Bronchial epithelial cell (primary cell): ENCODE results near the gene TSLP. TPM values are rescaled to one million over a fixed set of nuclear protein-coding genes. Genes with fewer than 3 reads are reported as not detected.

Experiments used
- DNase-seq: peaks from one replicate; pipeline ENCODE4 v3.0.0-alpha.2; 2010; ENCODE audit warnings: low read depth
- FAIRE-seq: peaks from 2 replicates; lab custom pipeline; 2011; peaks lifted over from hg19 to GRCh38; lab: Jason Lieb, UNC
- H3K27me3 ChIP-seq: 2 replicates; pipeline ENCODE4 v1.5.1; 2011; ENCODE audit warnings: low read length; ENCODE audit not compliant: control insufficient read depth, insufficient read depth
- H3K36me3 ChIP-seq: 2 replicates; pipeline ENCODE4 v1.5.1; 2011; ENCODE audit warnings: low read length; ENCODE audit not compliant: control insufficient read depth, insufficient read depth
- H3K4me3 ChIP-seq: 2 replicates; pipeline ENCODE4 v1.5.1; 2011; ENCODE audit warnings: mild to moderate bottlenecking, low read depth, low read length, control low read depth
- total RNA-seq: library from RNA; depleted of rRNA; stranded (reverse); fragments of >200 nt; gene quantifications from 2 replicates; pipeline ENCODE4 v1.2.1, GENCODE V29; 2014
- TF ChIP-seq, protein P1 (sequence below): IDR thresholded peaks from 2 replicates; pipeline ENCODE4 v1.5.1; 2011; ENCODE audit warnings: mild to moderate bottlenecking, moderate library complexity, low read length, control low read depth, inconsistent platforms; ENCODE audit not compliant: insufficient read depth, severe bottlenecking

TSLP gene
- total RNA-seq, 1 donor from 2014 or later: 0.79 TPM

DNA sequence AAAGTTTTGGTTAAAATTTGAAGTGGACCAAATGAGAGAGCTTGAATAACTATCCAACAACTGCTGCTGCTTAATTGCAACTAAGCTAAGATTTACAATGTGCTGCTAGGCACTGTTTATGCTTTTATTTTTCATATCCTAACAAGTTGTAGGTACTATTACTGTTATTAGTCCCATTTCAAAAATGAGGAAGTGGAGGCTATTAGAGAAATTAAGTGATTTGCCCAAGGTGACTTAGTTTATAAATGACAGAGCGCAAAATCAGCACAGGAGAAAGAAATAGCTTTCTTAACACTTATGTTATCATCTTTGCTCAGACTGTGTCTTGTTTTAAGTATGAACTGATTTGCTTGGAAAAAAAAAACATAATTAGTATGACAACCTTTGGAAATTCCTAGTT is 43.7 kb downstream of the TSLP start:
- no peak overlapping the region for H3K4me3 ChIP-seq
- no peak for DNase-seq

DNA sequence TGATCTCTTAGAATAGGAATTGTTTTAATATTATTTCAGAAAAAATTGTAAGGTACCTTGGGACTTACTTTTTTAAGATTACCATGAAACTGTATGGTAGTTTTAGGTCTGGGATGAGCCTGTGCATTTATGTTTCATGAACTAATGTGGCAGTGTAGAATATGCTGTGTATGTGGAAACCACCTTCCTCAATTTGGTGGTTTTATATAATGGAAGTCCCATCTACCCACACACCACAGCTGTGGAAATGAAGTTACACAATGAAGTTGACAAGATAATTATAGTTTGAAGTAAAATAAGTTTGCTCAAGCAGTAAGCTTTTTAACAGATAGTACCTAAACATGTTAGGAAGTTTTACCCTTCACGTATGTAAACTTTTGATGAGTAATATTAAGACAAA is 45.0 kb downstream of the TSLP start:
- Histone ChIP-seq H3K36me3 (peaks cover 9% of the 10 kb centered on the region), H3K4me3 (no peak overlapping the region), H3K27me3 (no peaks in the 10 kb centered on the region)
- TF ChIP-seq, protein P1, sequence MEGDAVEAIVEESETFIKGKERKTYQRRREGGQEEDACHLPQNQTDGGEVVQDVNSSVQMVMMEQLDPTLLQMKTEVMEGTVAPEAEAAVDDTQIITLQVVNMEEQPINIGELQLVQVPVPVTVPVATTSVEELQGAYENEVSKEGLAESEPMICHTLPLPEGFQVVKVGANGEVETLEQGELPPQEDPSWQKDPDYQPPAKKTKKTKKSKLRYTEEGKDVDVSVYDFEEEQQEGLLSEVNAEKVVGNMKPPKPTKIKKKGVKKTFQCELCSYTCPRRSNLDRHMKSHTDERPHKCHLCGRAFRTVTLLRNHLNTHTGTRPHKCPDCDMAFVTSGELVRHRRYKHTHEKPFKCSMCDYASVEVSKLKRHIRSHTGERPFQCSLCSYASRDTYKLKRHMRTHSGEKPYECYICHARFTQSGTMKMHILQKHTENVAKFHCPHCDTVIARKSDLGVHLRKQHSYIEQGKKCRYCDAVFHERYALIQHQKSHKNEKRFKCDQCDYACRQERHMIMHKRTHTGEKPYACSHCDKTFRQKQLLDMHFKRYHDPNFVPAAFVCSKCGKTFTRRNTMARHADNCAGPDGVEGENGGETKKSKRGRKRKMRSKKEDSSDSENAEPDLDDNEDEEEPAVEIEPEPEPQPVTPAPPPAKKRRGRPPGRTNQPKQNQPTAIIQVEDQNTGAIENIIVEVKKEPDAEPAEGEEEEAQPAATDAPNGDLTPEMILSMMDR: no peak
- no peak for DNase-seq
- no peak for FAIRE-seq

More for the DNA sequence above, 43.7 kb downstream of the TSLP start:
- TF ChIP-seq, protein P1: no peak
- FAIRE-seq: no peak
- Histone ChIP-seq H3K36me3 (peaks cover 11% of the 10 kb centered on the region), H3K27me3 (no peaks in the 10 kb centered on the region)

DNA sequence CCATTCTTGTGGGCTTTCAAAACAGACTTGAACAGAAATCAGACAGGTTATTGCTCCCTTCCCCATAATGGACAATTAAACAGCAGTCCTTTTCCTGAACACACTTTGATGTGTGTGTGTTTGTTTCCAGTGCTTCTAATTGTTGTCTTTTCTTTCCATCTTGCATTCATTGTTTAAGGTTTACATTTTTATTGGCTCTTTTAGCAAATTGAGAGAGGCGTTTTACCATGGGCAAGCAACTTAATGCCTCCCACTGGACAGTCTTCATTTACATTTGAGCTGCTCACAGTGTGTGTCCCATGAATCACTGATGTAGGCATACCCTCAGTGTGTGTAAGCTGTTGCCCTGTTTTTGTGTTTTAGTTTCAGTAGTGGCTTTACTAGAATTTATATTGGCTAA is 45.6 kb downstream of the TSLP start:
- Histone ChIP-seq H3K36me3 (peaks cover 7% of the 10 kb centered on the region), H3K27me3 (no peaks in the 10 kb centered on the region), H3K4me3 (no peak overlapping the region)
- no peak for DNase-seq
- TF ChIP-seq, protein P1: no peak
- FAIRE-seq: no peak

DNA sequence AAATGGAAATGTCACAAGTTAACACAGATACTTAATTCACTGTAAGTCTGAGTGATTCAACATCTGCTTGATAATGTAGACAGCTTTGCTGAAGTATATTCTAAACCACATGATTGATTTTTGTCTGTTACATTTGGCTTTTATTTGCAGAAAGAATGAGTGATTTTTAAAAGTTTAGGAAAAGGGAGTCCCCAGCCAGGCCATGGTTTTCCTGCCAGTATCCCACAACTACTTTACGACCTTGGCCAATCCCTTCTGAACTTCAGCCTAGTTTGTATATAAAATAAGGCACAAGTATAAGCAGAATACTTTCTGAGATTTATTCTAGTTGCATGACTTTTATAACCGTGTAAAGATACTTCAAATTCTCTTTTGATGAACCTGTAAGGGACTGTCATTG is 47.7 kb downstream of the TSLP start:
- Histone ChIP-seq H3K4me3 (no peak overlapping the region), H3K27me3 (no peaks in the 10 kb centered on the region), H3K36me3 (peaks cover 7% of the 10 kb centered on the region)
- FAIRE-seq (no peak), DNase-seq (no peak)
- TF ChIP-seq, protein P1: no peak

DNA sequence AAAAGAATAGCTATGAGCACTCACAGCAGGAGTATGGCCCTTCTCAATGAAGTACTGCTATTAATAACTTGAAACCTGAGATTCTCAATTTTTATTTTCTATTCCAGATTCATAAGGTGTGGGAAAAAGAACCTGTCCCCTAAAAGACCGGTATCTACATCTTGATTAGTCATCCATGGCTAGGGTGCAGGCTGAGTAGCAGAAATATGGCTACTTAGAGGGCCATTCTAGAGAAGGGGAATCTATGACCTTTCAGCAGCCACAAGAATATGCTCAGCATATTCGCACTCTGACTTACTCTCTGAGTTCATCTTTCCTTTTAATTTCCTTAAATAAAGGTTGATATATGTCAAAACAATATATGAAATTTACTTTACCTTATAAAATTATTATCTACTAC is 48.3 kb downstream of the TSLP start:
- DNase-seq (no peak), FAIRE-seq (no peak)
- Histone ChIP-seq H3K36me3 (peaks cover 7% of the 10 kb centered on the region), H3K27me3 (no peaks in the 10 kb centered on the region), H3K4me3 (no peak overlapping the region)
- TF ChIP-seq, protein P1: no peak

DNA sequence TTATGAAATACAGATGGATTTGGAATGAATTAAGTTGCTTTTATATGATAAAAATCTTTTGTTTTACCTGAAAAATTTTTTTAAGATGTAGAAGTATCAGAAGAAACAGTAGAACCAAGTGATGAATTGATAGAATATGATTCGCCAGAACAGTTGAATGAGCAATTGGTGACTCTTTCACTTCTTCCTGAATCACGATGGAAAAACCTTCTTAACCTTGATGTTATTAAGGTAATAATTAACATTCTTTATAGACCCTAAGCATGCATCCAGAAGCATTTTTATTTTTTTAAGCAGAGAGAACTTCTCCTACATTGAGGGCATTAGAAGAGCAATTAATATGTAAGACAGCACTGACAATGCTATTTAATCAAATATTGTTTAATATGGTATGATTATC is 49.4 kb downstream of the TSLP start:
- no peaks in the 10 kb centered on the region for H3K27me3 ChIP-seq
- FAIRE-seq: no peak
- no peak for DNase-seq
- H3K4me3 ChIP-seq: no peak overlapping the region
- TF ChIP-seq, protein P1: no peak
- H3K36me3 ChIP-seq: peaks cover 10% of the 10 kb centered on the region
